GM21737 (cell line): ENCODE results near the gene PXYLP1.
"Not testable (repeated sequence)": the region's sequence is repeated elsewhere in the genome, so short reads cannot be mapped to it uniquely, and the experiment has no call there.

Experiments used
- ATAC-seq: cut with Tn5 transposase; IDR thresholded peaks from one replicate; pipeline ENCODE4 v1.9.1; 2021; ENCODE audit warnings: mild to moderate bottlenecking, moderate library complexity; ENCODE audit not compliant: unreplicated experiment

Gene PXYLP1

GRCh38 chr3:141291559-141292355 lies 60.1 kb downstream of the PXYLP1 start:
- ATAC-seq = no peak

- ATAC-seq = no peak
Measured at GRCh38 chr3:141292356-141293058, 60.9 kb downstream of the PXYLP1 start.

- no peak for ATAC-seq
Measured at GRCh38 chr3:141294301-141294700, 62.7 kb downstream of the PXYLP1 start.

- no peak for ATAC-seq
Measured at GRCh38 chr3:141294848-141295247, 63.2 kb downstream of the PXYLP1 start.

- ATAC-seq = not testable (repeated sequence)
Measured at GRCh38 chr3:141300426-141300825, 68.8 kb downstream of the PXYLP1 start.

GRCh38 chr3:141302364-141303141 lies 70.9 kb downstream of the PXYLP1 start:
- ATAC-seq = no peak

GRCh38 chr3:141303481-141304223 lies 72.0 kb downstream of the PXYLP1 start:
- ATAC-seq = no peak

GRCh38 chr3:141305436-141305835 lies 73.8 kb downstream of the PXYLP1 start:
- no peak for ATAC-seq

GRCh38 chr3:141306276-141306675 lies 74.7 kb downstream of the PXYLP1 start:
- ATAC-seq = no peak

- ATAC-seq = no peak
Measured at GRCh38 chr3:141306922-141307321, 75.3 kb downstream of the PXYLP1 start.

- ATAC-seq = no peak
Measured at GRCh38 chr3:141307351-141308059, 75.9 kb downstream of the PXYLP1 start.

GRCh38 chr3:141308588-141309218 lies 77.1 kb downstream of the PXYLP1 start:
- no peak for ATAC-seq

- ATAC-seq = no peak
Measured at GRCh38 chr3:141311170-141311495, 79.5 kb downstream of the PXYLP1 start.

- peak; percentile 96 for ATAC-seq
Measured at GRCh38 chr3:141311496-141312353, 80.1 kb downstream of the PXYLP1 start.

- no peak for ATAC-seq
Measured at GRCh38 chr3:141312354-141313092, 80.9 kb downstream of the PXYLP1 start.

GRCh38 chr3:141313093-141313683 lies 81.6 kb downstream of the PXYLP1 start:
- no peak for ATAC-seq

GRCh38 chr3:141314415-141314814 lies 82.8 kb downstream of the PXYLP1 start:
- ATAC-seq = not testable (repeated sequence)

GRCh38 chr3:141316851-141317250 lies 85.2 kb downstream of the PXYLP1 start:
- ATAC-seq = no peak
